ENCODE results near the gene BMP2.

DNA sequence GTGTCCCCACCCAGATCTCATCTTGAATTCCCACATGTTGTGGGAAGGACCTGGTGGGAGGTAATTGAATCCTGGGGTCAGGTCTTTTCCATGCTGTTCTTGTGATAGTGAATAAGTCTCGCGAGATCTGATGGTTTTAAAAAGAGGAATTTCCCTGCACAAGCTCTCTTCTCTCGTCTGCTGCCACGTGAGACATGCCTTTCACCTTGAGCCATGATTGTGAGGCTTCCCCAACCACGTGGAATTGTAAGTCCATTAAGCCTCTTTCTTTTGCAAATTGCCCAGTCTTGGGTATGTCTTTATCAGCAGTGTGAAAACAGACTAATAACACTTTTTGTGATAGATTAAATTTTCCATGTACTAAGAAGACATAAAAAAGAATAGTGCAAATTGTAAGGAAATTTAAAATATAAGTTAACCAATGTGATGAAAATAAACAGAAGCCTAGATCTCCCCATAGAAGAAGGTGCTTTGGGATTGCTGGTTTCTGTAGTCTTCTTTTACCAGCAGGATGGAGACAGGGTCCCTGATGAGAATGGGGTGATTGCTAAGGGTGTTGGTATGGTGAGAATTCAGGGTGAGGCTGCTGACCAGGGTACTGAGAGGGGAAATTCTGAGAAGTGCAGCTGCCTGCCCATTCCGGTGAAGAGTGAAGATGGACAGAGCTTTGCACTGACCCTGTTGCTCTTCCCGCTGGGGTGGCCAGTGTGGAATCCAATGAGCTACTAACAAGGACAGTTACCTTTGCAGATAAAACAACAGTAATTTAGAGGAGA is 50.7 kb downstream of the BMP2 start:
- TF ChIP-seq, protein P1, sequence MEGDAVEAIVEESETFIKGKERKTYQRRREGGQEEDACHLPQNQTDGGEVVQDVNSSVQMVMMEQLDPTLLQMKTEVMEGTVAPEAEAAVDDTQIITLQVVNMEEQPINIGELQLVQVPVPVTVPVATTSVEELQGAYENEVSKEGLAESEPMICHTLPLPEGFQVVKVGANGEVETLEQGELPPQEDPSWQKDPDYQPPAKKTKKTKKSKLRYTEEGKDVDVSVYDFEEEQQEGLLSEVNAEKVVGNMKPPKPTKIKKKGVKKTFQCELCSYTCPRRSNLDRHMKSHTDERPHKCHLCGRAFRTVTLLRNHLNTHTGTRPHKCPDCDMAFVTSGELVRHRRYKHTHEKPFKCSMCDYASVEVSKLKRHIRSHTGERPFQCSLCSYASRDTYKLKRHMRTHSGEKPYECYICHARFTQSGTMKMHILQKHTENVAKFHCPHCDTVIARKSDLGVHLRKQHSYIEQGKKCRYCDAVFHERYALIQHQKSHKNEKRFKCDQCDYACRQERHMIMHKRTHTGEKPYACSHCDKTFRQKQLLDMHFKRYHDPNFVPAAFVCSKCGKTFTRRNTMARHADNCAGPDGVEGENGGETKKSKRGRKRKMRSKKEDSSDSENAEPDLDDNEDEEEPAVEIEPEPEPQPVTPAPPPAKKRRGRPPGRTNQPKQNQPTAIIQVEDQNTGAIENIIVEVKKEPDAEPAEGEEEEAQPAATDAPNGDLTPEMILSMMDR (conservative IDR thresholded peaks at IDR 0.05; ENCODE audit: low read length), result no peak
- TF ChIP-seq EZH2phosphoT487 (IDR thresholded peaks at IDR 0.05; ENCODE audit: borderline replicate concordance), result no peak

Measured in Loucy (cell line).